Liver (tissue), 9 donors: Measurements from ENCODE around the gene DNM3. TPM values are rescaled to one million over a fixed set of nuclear protein-coding genes. Genes with fewer than 3 reads are reported as not detected.
A peak's percentile ranks its signal among the peaks of the same experiment; 100 is the strongest.

Experiments used
- DNase-seq: peaks from one replicate; pipeline ENCODE4 v3.0.0-alpha.2; 2017; ENCODE audit warnings: low spot score
- H3K27ac ChIP-seq, 2 donors: one replicate each; pipeline ENCODE4 v1.7.0; 2013; ENCODE audit warnings: inconsistent platforms in 2 of 2, low read length in 2 of 2, control low read depth in 1 of 2, low read depth in 1 of 2, mild to moderate bottlenecking in 1 of 2
- H3K27me3 ChIP-seq, 4 donors: one replicate each; pipeline versions ENCODE4 v1.6.1 to v1.7.0; 2013; ENCODE audit warnings: low read length in 3 of 4, inconsistent platforms in 1 of 4, mild to moderate bottlenecking in 1 of 4, moderate library complexity in 1 of 4; ENCODE audit not compliant: control insufficient read depth in 4 of 4, insufficient read depth in 4 of 4
- H3K36me3 ChIP-seq, 4 donors: one replicate each; pipeline versions ENCODE4 v1.6.1 to v1.7.0; 2013; ENCODE audit warnings: low read length in 3 of 4, mild to moderate bottlenecking in 3 of 4, low read depth in 1 of 4, moderate library complexity in 1 of 4; ENCODE audit not compliant: control insufficient read depth in 4 of 4, insufficient read depth in 3 of 4
- H3K4me1 ChIP-seq, 4 donors: one replicate each; pipeline versions ENCODE4 v1.6.1 to v1.7.0; 2013; ENCODE audit warnings: low read length in 3 of 4, mild to moderate bottlenecking in 3 of 4, moderate library complexity in 1 of 4; ENCODE audit not compliant: control insufficient read depth in 4 of 4, insufficient read depth in 4 of 4
- H3K4me3 ChIP-seq, 3 donors: one replicate each; pipeline versions ENCODE4 v1.6.1 to v1.7.0; 2013; ENCODE audit warnings: low read length in 3 of 3, control low read depth in 1 of 3, low read depth in 1 of 3, mild to moderate bottlenecking in 1 of 3
- H3K9ac ChIP-seq, 2 donors: one replicate each; pipeline ENCODE4 v1.7.0; 2013; ENCODE audit warnings: low read length in 2 of 2, mild to moderate bottlenecking in 2 of 2, moderate library complexity in 2 of 2, control low read depth in 1 of 2, low read depth in 1 of 2
- H3K9me3 ChIP-seq, 4 donors: one replicate each; pipeline versions ENCODE4 v1.6.1 to v1.7.0; 2013; ENCODE audit warnings: low read length in 3 of 4; ENCODE audit not compliant: control insufficient read depth in 4 of 4
- CTCF ChIP-seq: fragments of 150-350 bp; IDR thresholded peaks from 2 replicates; pipeline ENCODE4 v1.5.1; 2017; ENCODE audit warnings: improper control_type of control experiment, low read depth, low read length; ENCODE audit not compliant: missing input control
- EGR1 ChIP-seq, 2 donors: IDR thresholded peaks; 2 replicates each; pipeline ENCODE4 v1.6.1; 2016 to 2018; ENCODE audit warnings: antibody characterized with exemption in 2 of 2, low read depth in 2 of 2
- FOXA1 ChIP-seq: IDR thresholded peaks from 2 replicates; pipeline ENCODE4 v1.6.1; 2016; ENCODE audit warnings: antibody characterized with exemption
- FOXA2 ChIP-seq: IDR thresholded peaks from 2 replicates; pipeline ENCODE4 v1.6.1; 2016; ENCODE audit warnings: antibody characterized with exemption
- GABPA ChIP-seq, 2 donors: IDR thresholded peaks in 1 of 2; conservative IDR thresholded peaks in 1 of 2; 2 replicates each; pipeline ENCODE4 v1.6.1; 2016; ENCODE audit warnings: antibody characterized with exemption in 2 of 2, mild to moderate bottlenecking in 1 of 2, moderate library complexity in 1 of 2
- HNF4A ChIP-seq, 2 donors: conservative IDR thresholded peaks; 2 replicates each; pipeline ENCODE4 v1.6.1; 2016; ENCODE audit warnings: antibody characterized with exemption in 2 of 2, mild to moderate bottlenecking in 2 of 2
- HNF4G ChIP-seq: IDR thresholded peaks from 2 replicates; pipeline ENCODE4 v1.6.1; 2016; ENCODE audit warnings: antibody characterized with exemption
- JUND ChIP-seq, 2 donors: IDR thresholded peaks; 2 replicates each; pipeline ENCODE4 v1.6.1; 2016; ENCODE audit warnings: antibody characterized with exemption in 2 of 2
- MAX ChIP-seq: IDR thresholded peaks from 2 replicates; pipeline ENCODE4 v1.6.1; 2016; ENCODE audit warnings: antibody characterized with exemption
- NR2F2 ChIP-seq: IDR thresholded peaks from 2 replicates; pipeline ENCODE4 v1.6.1; 2016; ENCODE audit warnings: antibody characterized with exemption
- RAD21 ChIP-seq, 2 donors: IDR thresholded peaks; 2 replicates each; pipeline ENCODE4 v1.6.1; 2016; ENCODE audit warnings: antibody characterized with exemption in 2 of 2, mild to moderate bottlenecking in 2 of 2
- REST ChIP-seq: IDR thresholded peaks from 2 replicates; pipeline ENCODE4 v1.6.1; 2016; ENCODE audit warnings: antibody characterized with exemption, mild to moderate bottlenecking
- RXRA ChIP-seq, 2 donors: IDR thresholded peaks; 2 replicates each; pipeline ENCODE4 v1.6.1; 2017 to 2018; ENCODE audit warnings: antibody characterized with exemption in 2 of 2, mild to moderate bottlenecking in 1 of 2
- SP1 ChIP-seq: IDR thresholded peaks from 2 replicates; pipeline ENCODE4 v1.6.1; 2018; ENCODE audit warnings: antibody characterized with exemption, mild to moderate bottlenecking
- TAF1 ChIP-seq: conservative IDR thresholded peaks from 2 replicates; pipeline ENCODE4 v1.6.1; 2016; ENCODE audit warnings: antibody characterized with exemption, mild to moderate bottlenecking
- WGBS: extraction: QIAGEN DNeasy Blood & Tissue Kit; methylation state at CpG from one replicate; pipeline ENCODE4 v1.1.7; 2013; 5-methylcytosine and 5-hydroxymethylcytosine counted together
- polyA plus RNA-seq, 2 donors: library from polyadenylated mRNA; stranded (reverse) in 1 of 2; unstranded in 1 of 2; fragments of 200-250 nt in 1 of 2; fragments of >200 nt in 1 of 2; fragmentation: Nextera tagmentation in 1 of 2; extraction: Ambion mirVana in 1 of 2; gene quantifications; one replicate each; pipeline versions ENCODE4 v1.2.1 to v1.2.3, GENCODE V29; 2013 to 2015
- total RNA-seq, 2 donors: library from RNA; depleted of rRNA; stranded (reverse); fragments of >200 nt; gene quantifications; one replicate each; pipeline ENCODE4 v1.2.3, GENCODE V29; 2014
- TF ChIP-seq, protein P1 (sequence below): IDR thresholded peaks from 2 replicates; pipeline ENCODE4 v1.6.1; 2016; ENCODE audit warnings: antibody characterized with exemption
- TF ChIP-seq, protein P2 (sequence below): IDR thresholded peaks from 2 replicates; pipeline ENCODE4 v1.6.1; 2016; ENCODE audit warnings: antibody characterized with exemption
- donor health status: healthy.
- donor health status: healthy.
- donor health status: healthy.
- donor health status: healthy.
- donor health status: healthy.

Gene DNM3
- total and polyA plus RNA-seq, 4 donors = 0.08 to 3.2 (median 1.0) TPM

- Histone ChIP-seq H3K9ac (no peak overlapping the region), H3K9me3 (no peaks in the 10 kb centered on the region), H3K36me3 (no peaks in the 10 kb centered on the region), H3K27me3 (no peaks in the 10 kb centered on the region), H3K4me1 (peaks cover 0 to 5% (median 0%) of the 10 kb centered on the region in 4 donors), H3K4me3 (no peak overlapping the region), H3K27ac (no peak overlapping the region)
- no peak for TF ChIP-seq JUND (IDR thresholded peaks at IDR 0.05)
- no peak for TF ChIP-seq RXRA (IDR thresholded peaks at IDR 0.05)
- TF ChIP-seq SP1 = no peak
- no peak for TF ChIP-seq GABPA (IDR thresholded peaks at IDR 0.05 in 1 of 2, conservative IDR thresholded peaks at IDR 0.05 in 1 of 2)
- TF ChIP-seq NR2F2 = no peak
- TF ChIP-seq HNF4G = no peak
- TF ChIP-seq CTCF = no peak
- no peak for TF ChIP-seq FOXA2
- no peak for TF ChIP-seq RAD21 (IDR thresholded peaks at IDR 0.05)
- no peak for TF ChIP-seq TAF1
- TF ChIP-seq EGR1 (IDR thresholded peaks at IDR 0.05; ENCODE audit: low read depth in 2 of 2) = no peak
- no peak for TF ChIP-seq FOXA1
- TF ChIP-seq MAX = no peak
- TF ChIP-seq REST = no peak
- WGBS = 86% methylated on average over 5 of the region's 5 CpGs
- DNase-seq = no peak
Measured at GRCh38 chr1:172393354-172393753, 552.1 kb downstream of the DNM3 start.

DNA sequence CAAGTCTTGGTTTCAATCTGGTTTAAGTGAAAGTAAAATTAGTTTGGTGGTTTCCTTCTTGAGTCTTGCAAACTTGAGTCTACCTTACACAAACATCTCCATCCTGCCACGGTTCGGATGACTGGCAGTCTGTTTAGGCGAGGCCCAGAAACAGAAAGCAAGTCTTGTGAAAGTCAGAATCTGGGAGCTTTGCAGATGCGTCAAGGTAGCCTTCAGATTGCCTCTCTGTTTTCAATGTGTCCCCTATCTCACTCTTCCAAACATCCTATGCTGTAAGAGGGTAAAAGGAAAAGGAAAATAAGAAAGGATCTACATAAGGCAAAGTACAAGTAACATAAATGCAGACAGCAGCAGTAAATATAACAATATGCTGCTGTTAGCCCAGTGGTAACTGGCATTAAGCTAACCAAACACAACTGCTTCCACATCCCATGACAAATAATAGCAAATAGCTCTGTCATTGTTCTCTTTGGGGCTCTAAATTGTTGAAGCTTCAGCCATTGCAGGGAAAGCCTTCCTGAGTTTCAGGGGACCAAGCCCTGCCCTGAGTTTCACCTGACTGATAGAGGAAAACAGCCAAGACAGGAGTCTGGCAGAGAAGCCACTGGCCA is 552.9 kb downstream of the DNM3 start:
- WGBS = 56% methylated on average over 4 of the region's 4 CpGs
- Histone ChIP-seq H3K4me1 (peaks cover 0 to 5% (median 0%) of the 10 kb centered on the region in 4 donors), H3K9me3 (no peaks in the 10 kb centered on the region), H3K4me3 (no peak overlapping the region), H3K36me3 (no peaks in the 10 kb centered on the region), H3K27me3 (no peaks in the 10 kb centered on the region), H3K27ac (peak overlapping the region in 1 of 2 donors; percentile 21), H3K9ac (no peak overlapping the region)
- TF ChIP-seq MAX = no peak
- TF ChIP-seq, protein P1, sequence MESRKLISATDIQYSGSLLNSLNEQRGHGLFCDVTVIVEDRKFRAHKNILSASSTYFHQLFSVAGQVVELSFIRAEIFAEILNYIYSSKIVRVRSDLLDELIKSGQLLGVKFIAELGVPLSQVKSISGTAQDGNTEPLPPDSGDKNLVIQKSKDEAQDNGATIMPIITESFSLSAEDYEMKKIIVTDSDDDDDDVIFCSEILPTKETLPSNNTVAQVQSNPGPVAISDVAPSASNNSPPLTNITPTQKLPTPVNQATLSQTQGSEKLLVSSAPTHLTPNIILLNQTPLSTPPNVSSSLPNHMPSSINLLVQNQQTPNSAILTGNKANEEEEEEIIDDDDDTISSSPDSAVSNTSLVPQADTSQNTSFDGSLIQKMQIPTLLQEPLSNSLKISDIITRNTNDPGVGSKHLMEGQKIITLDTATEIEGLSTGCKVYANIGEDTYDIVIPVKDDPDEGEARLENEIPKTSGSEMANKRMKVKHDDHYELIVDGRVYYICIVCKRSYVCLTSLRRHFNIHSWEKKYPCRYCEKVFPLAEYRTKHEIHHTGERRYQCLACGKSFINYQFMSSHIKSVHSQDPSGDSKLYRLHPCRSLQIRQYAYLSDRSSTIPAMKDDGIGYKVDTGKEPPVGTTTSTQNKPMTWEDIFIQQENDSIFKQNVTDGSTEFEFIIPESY = no peak
- no peak for TF ChIP-seq JUND (IDR thresholded peaks at IDR 0.05)
- TF ChIP-seq HNF4A (conservative IDR thresholded peaks at IDR 0.05) = no peak
- TF ChIP-seq, protein P2, sequence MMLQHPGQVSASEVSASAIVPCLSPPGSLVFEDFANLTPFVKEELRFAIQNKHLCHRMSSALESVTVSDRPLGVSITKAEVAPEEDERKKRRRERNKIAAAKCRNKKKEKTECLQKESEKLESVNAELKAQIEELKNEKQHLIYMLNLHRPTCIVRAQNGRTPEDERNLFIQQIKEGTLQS = no peak
- no peak for TF ChIP-seq RXRA (IDR thresholded peaks at IDR 0.05)
- TF ChIP-seq RAD21 (IDR thresholded peaks at IDR 0.05) = no peak
- TF ChIP-seq GABPA (IDR thresholded peaks at IDR 0.05 in 1 of 2, conservative IDR thresholded peaks at IDR 0.05 in 1 of 2) = no peak
- TF ChIP-seq FOXA1 = no peak
- TF ChIP-seq SP1 = no peak
- TF ChIP-seq REST = no peak
- DNase-seq = no peak
